MCF 10A (cell line): ENCODE results near the gene HECTD4. TPM values are rescaled to one million over a fixed set of nuclear protein-coding genes. Genes with fewer than 3 reads are reported as not detected.

Experiments used
- BruUV-seq: library from RNA; stranded (reverse); fragments of 400-500 nt; replicated peaks from 2 replicates; lab custom pipeline; 2021; lab: Mats Ljungman, UMichigan
- CTCF ChIA-PET: fragments of 300-600 bp; sonication (Branson Sonifier 250); formaldehyde crosslinking; extraction: SDS; loops from one replicate; lab custom pipeline; 2021; ENCODE audit warnings: antibody characterized with exemption, inconsistent platforms; lab: Yijun Ruan, JAX
- POLR2A ChIA-PET: fragments of 300-600, 350-650 bp; sonication (Branson Sonifier 250); formaldehyde crosslinking; extraction: SDS; loops from one replicate; lab custom pipeline; 2020; ENCODE audit warnings: antibody characterized with exemption, inconsistent platforms; lab: Yijun Ruan, JAX
- DNase-seq: peaks from one replicate; pipeline ENCODE4 v3.0.0-alpha.2; 2018; ENCODE audit not compliant: unreplicated experiment
- H3K27ac Mint-ChIP-seq: one replicate; pipeline ENCODE4 v1.8.0; 2022; ENCODE audit warnings: mild to moderate bottlenecking, low read depth, mixed read lengths; ENCODE audit not compliant: unreplicated experiment
- H3K27me3 Mint-ChIP-seq: one replicate; pipeline ENCODE4 v1.8.0; 2022; ENCODE audit warnings: mixed read lengths; ENCODE audit not compliant: insufficient read depth, unreplicated experiment
- H3K36me3 Mint-ChIP-seq: one replicate; pipeline ENCODE4 v1.8.0; 2022; ENCODE audit warnings: mild to moderate bottlenecking, moderate library complexity, mixed read lengths; ENCODE audit not compliant: insufficient read depth, unreplicated experiment
- H3K4me1 Mint-ChIP-seq: one replicate; pipeline ENCODE4 v1.8.0; 2022; ENCODE audit warnings: mixed read lengths; ENCODE audit not compliant: insufficient read depth, unreplicated experiment
- H3K4me3 Mint-ChIP-seq: one replicate; pipeline ENCODE4 v1.8.0; 2022; ENCODE audit warnings: mild to moderate bottlenecking, moderate library complexity, mixed read lengths; ENCODE audit not compliant: unreplicated experiment
- H3K9me3 Mint-ChIP-seq: one replicate; pipeline ENCODE4 v1.8.0; 2022; ENCODE audit warnings: mixed read lengths; ENCODE audit not compliant: unreplicated experiment
- intact Hi-C: fragments of 100-400 bp; cut with micrococcal nuclease; formaldehyde crosslinking; loops from 2 replicates; pipeline ENCODE4 v1.14.1; 2022
- total RNA-seq: library from RNA; stranded (reverse); gene quantifications from 2 replicates; pipeline ENCODE4 v1.2.3, GENCODE V29; 2022
- TF ChIP-seq, protein P1 (sequence below): fragments of 200-600 bp; IDR thresholded peaks from one replicate; pipeline ENCODE4 v1.8.0; 2022; ENCODE audit warnings: antibody characterized with exemption, mild to moderate bottlenecking; ENCODE audit not compliant: unreplicated experiment

The HECTD4 gene
- total RNA-seq, 1 experiment from 2014 or later: 35.2 TPM

DNA sequence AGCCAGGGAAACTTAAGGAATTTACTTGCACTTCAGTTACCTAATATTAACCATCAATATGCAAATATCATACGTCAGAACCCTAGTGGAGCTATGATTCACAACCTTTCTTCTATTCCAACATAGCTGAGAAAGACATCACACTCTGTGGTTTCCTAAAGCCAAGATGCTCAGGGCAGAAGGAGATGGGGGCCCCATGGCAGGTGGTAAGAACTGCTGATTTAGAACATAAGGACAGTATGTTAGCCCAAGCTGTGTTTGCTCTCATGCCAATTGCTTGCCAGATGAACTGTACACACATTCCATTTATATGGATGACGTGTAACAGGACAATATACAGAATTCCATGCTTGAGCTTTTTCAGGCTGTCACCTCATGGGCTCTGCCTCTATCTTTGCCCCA lies 34.6 kb downstream of the HECTD4 start:
- no peak overlapping the region for H3K27ac Mint-ChIP-seq
- ChIA-PET POLR2A (interaction anchor here (0.8 to 1.1 kb wide), 2 partner anchors 69 to 86 kb away, joined by 3 read pairs; no protein-coding TSS in a partner anchor), CTCF (no interaction called here)
- H3K36me3 Mint-ChIP-seq: no peaks in the 10 kb centered on the region
- no TSS peak for BruUV-seq
- no peak overlapping the region for H3K4me3 Mint-ChIP-seq
- H3K4me1 Mint-ChIP-seq: peaks cover 17% of the 10 kb centered on the region
- H3K27me3 Mint-ChIP-seq: no peaks in the 10 kb centered on the region
- intact Hi-C loops: no loop called here
- DNase-seq: peak; percentile 26
- H3K9me3 Mint-ChIP-seq: no peaks in the 10 kb centered on the region
- TF ChIP-seq, protein P1, sequence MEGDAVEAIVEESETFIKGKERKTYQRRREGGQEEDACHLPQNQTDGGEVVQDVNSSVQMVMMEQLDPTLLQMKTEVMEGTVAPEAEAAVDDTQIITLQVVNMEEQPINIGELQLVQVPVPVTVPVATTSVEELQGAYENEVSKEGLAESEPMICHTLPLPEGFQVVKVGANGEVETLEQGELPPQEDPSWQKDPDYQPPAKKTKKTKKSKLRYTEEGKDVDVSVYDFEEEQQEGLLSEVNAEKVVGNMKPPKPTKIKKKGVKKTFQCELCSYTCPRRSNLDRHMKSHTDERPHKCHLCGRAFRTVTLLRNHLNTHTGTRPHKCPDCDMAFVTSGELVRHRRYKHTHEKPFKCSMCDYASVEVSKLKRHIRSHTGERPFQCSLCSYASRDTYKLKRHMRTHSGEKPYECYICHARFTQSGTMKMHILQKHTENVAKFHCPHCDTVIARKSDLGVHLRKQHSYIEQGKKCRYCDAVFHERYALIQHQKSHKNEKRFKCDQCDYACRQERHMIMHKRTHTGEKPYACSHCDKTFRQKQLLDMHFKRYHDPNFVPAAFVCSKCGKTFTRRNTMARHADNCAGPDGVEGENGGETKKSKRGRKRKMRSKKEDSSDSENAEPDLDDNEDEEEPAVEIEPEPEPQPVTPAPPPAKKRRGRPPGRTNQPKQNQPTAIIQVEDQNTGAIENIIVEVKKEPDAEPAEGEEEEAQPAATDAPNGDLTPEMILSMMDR: no peak

DNA sequence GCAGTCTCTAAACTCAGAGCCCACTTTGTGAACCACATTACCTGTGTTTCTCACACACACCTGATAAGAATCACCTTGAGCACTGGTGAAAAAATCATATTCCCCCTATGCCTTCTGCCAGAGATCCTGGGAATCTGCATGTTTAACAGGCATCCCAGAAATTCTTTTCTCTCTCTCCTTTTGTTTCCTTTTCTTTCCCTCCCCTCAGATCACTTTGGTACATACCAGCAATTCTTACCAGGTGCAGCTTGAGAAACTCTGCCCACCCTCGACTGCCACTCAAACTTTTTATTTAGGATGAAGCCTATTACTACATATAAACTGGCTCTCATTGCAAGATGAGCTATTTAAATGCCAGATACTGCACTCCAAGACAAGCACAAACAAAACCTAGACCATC lies 36.0 kb downstream of the HECTD4 start:
- ChIA-PET POLR2A (interaction anchor here (0.7 kb wide), 1 partner anchor 117 kb away, joined by 3 read pairs; no protein-coding TSS in a partner anchor), CTCF (no interaction called here)
- no peak overlapping the region for H3K4me3 Mint-ChIP-seq
- H3K4me1 Mint-ChIP-seq: peaks cover 14% of the 10 kb centered on the region
- H3K36me3 Mint-ChIP-seq: no peaks in the 10 kb centered on the region
- H3K9me3 Mint-ChIP-seq: no peaks in the 10 kb centered on the region
- TF ChIP-seq, protein P1: no peak
- BruUV-seq: no TSS peak
- intact Hi-C loops: no loop called here
- H3K27ac Mint-ChIP-seq: no peak overlapping the region
- H3K27me3 Mint-ChIP-seq: no peaks in the 10 kb centered on the region
- no peak for DNase-seq

GRCh38 chr12:112344220-112344619 lies 38.0 kb downstream of the HECTD4 start:
- Mint-ChIP-seq H3K36me3 (no peaks in the 10 kb centered on the region), H3K4me3 (no peak overlapping the region), H3K27ac (no peak overlapping the region), H3K9me3 (no peaks in the 10 kb centered on the region), H3K4me1 (peaks cover 4% of the 10 kb centered on the region), H3K27me3 (no peaks in the 10 kb centered on the region)
- DNase-seq: no peak
- intact Hi-C loops: no loop called here
- POLR2A ChIA-PET: interaction anchor here (1.1 kb wide), 1 partner anchor 76 kb away, joined by 3 read pairs; no protein-coding TSS in a partner anchor
- TF ChIP-seq, protein P1: no peak
- CTCF ChIA-PET: interaction anchor here (1.0 kb wide), 2 partner anchors 22 kb away, joined by 3 read pairs; no protein-coding TSS in a partner anchor
- no TSS peak for BruUV-seq

- intact Hi-C loops: no loop called here
- TF ChIP-seq, protein P1: no peak
- Mint-ChIP-seq H3K27ac (no peak overlapping the region), H3K36me3 (peaks cover 4% of the 10 kb centered on the region), H3K27me3 (no peaks in the 10 kb centered on the region), H3K9me3 (no peaks in the 10 kb centered on the region), H3K4me1 (peaks cover 4% of the 10 kb centered on the region), H3K4me3 (no peak overlapping the region)
- POLR2A ChIA-PET: interaction anchor here (1.2 kb wide), 1 partner anchor 59 kb away, joined by 3 read pairs; no protein-coding TSS in a partner anchor
- CTCF ChIA-PET: no interaction called here
- BruUV-seq: no TSS peak
- no peak for DNase-seq
Measured at GRCh38 chr12:112342587-112342986, 39.6 kb downstream of the HECTD4 start.
